Panc1 (cell line): ENCODE results near the gene ZNF45. TPM values are rescaled to one million over a fixed set of nuclear protein-coding genes. Genes with fewer than 3 reads are reported as not detected.

ENCODE experiments used
- ATAC-seq: fragments of 200-7000 bp; cut with Tn5 transposase; 2 replicates; pipeline ENCODE4 v1.9.1; 2020; ENCODE audit warnings: mild to moderate bottlenecking, moderate library complexity
- BruUV-seq: library from RNA; stranded (reverse); fragments of 400-500 nt; replicated peaks from 2 replicates; lab custom pipeline; 2021; lab: Mats Ljungman, UMichigan
- CTCF ChIA-PET: fragments of 300-600 bp; sonication (Branson Sonifier 250); formaldehyde crosslinking; loops from one replicate; lab custom pipeline; 2022; ENCODE audit warnings: antibody characterized with exemption; lab: Charles Lee
- POLR2A ChIA-PET: fragments of 300-600 bp; sonication (Branson Sonifier 250); formaldehyde crosslinking; loops from one replicate; lab custom pipeline; 2022; ENCODE audit warnings: antibody characterized with exemption; lab: Charles Lee
- DNase-seq: peaks from one replicate; pipeline ENCODE4 v3.0.0-alpha.2; 2010; ENCODE audit warnings: low read depth, low spot score
- H3K27ac ChIP-seq: 2 replicates; pipeline ENCODE4 v1.5.1; 2011; ENCODE audit warnings: mild to moderate bottlenecking, low read length, inconsistent platforms
- H3K27me3 ChIP-seq: fragments of 200-500 bp; sonication (Bioruptor generic); 2 replicates; pipeline ENCODE4 v1.6.0; 2014; ENCODE audit warnings: low read length, inconsistent platforms; ENCODE audit not compliant: control insufficient read depth, insufficient read depth
- H3K36me3 ChIP-seq: fragments of 200-500 bp; sonication (Bioruptor generic); 2 replicates; pipeline ENCODE4 v1.5.1; 2014; ENCODE audit warnings: inconsistent platforms, mild to moderate bottlenecking, low read length, moderate library complexity; ENCODE audit not compliant: control insufficient read depth, insufficient read depth
- H3K4me1 ChIP-seq: 2 replicates; pipeline ENCODE4 v1.5.1; 2011; ENCODE audit warnings: inconsistent platforms, mild to moderate bottlenecking, low read length, moderate library complexity; ENCODE audit not compliant: control insufficient read depth, insufficient read depth
- H3K4me3 ChIP-seq, 2 experiments: 2 replicates each; pipeline ENCODE4 v1.5.1; 2011 to 2012; ENCODE audit warnings: low read depth in 2 of 2, low read length in 2 of 2, mild to moderate bottlenecking in 2 of 2, inconsistent platforms in 1 of 2, moderate library complexity in 1 of 2
- H3K9me3 ChIP-seq: fragments of 200-500 bp; sonication (Bioruptor generic); 2 replicates; pipeline ENCODE4 v1.5.1; 2014; ENCODE audit warnings: low read depth, mild to moderate bottlenecking, inconsistent platforms, low read length, moderate library complexity; ENCODE audit not compliant: control insufficient read depth, insufficient read depth
- POLR2AphosphoS5 ChIP-seq: IDR thresholded peaks from 2 replicates; pipeline ENCODE4 v1.6.1; 2012; ENCODE audit warnings: mild to moderate bottlenecking, low read depth, low read length, moderate library complexity
- REST ChIP-seq, 2 experiments: IDR thresholded peaks; 2 replicates each; pipeline ENCODE4 v1.6.1; 2011 to 2012; ENCODE audit warnings: low read depth in 2 of 2, control low read depth in 1 of 2, low read length in 1 of 2, mild to moderate bottlenecking in 1 of 2, moderate library complexity in 1 of 2; ENCODE audit not compliant: insufficient read depth in 1 of 2
- SIN3A ChIP-seq: IDR thresholded peaks from 2 replicates; pipeline ENCODE4 v1.6.1; 2012; ENCODE audit warnings: low read depth, mild to moderate bottlenecking, low read length, moderate library complexity, borderline replicate concordance; ENCODE audit not compliant: insufficient read depth
- TCF7L2 ChIP-seq: IDR thresholded peaks from 2 replicates; pipeline ENCODE4 v1.6.1; 2011; ENCODE audit warnings: mild to moderate bottlenecking, low read depth, low read length, inconsistent platforms
- in situ Hi-C: cut with HindIII; loops from 2 replicates; pipeline ENCODE4 v1.10.0; 2016; ENCODE audit warnings: low sequenced_read_pairs, low pct_unique_long_range_greater_than_20kb
- intact Hi-C: fragments of 100-400 bp; cut with micrococcal nuclease; formaldehyde crosslinking; loops from one replicate; pipeline ENCODE4 v1.10.0; 2022; ENCODE audit not compliant: unreplicated experiment
- total RNA-seq: library from RNA; stranded (reverse); gene quantifications from one replicate; pipeline ENCODE4 v1.2.1, GENCODE V29; 2021; ENCODE audit not compliant: unreplicated experiment
- TF ChIP-seq, protein P1 (sequence below): fragments of 450-650 bp; IDR thresholded peaks from 2 replicates; pipeline ENCODE4 v1.5.1; 2017; ENCODE audit warnings: mild to moderate bottlenecking

The ZNF45 gene
- total RNA-seq, 1 experiment from 2014 or later: 10.7 TPM

GRCh38 chr19:43895727-43896308, 39.3 kb downstream of the ZNF45 start:
- CTCF ChIA-PET: no interaction called here
- H3K9me3 ChIP-seq: peaks cover 4% of the 10 kb centered on the region; the same call in 1 of the 2 replicates

GRCh38 chr19:43883864-43884263, 51.2 kb downstream of the ZNF45 start, which contains the start of gene ZNF404:
Gene ZNF404, minus strand, starts transcription at chr19:43883964.
- BruUV-seq: no TSS peak
- ChIA-PET CTCF (no interaction called here), POLR2A (no interaction called here)
- ATAC-seq (no peak), DNase-seq (no peak)
- Histone ChIP-seq H3K4me1 (no peaks in the 10 kb centered on the region), H3K9me3 (peaks cover 13% of the 10 kb centered on the region; the same call in 1 of the 2 replicates), H3K36me3 (no peaks in the 10 kb centered on the region), H3K27me3 (no peaks in the 10 kb centered on the region), H3K27ac (no peak within 1 kb of the TSS), H3K4me3 (no peak within 1 kb of the TSS)
- TF ChIP-seq, protein P1, sequence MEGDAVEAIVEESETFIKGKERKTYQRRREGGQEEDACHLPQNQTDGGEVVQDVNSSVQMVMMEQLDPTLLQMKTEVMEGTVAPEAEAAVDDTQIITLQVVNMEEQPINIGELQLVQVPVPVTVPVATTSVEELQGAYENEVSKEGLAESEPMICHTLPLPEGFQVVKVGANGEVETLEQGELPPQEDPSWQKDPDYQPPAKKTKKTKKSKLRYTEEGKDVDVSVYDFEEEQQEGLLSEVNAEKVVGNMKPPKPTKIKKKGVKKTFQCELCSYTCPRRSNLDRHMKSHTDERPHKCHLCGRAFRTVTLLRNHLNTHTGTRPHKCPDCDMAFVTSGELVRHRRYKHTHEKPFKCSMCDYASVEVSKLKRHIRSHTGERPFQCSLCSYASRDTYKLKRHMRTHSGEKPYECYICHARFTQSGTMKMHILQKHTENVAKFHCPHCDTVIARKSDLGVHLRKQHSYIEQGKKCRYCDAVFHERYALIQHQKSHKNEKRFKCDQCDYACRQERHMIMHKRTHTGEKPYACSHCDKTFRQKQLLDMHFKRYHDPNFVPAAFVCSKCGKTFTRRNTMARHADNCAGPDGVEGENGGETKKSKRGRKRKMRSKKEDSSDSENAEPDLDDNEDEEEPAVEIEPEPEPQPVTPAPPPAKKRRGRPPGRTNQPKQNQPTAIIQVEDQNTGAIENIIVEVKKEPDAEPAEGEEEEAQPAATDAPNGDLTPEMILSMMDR: no peak
- TF ChIP-seq TCF7L2 (no peak), REST (IDR thresholded peaks at IDR 0.05; ENCODE audit: insufficient read depth in 1 of 2, low read depth in 2 of 2, low read length in 1 of 2) (no peak), SIN3A (no peak), POLR2AphosphoS5 (no peak)
- intact Hi-C loops (no loop called here), in situ Hi-C loops (no loop called here)

More at GRCh38 chr19:43895727-43896308, 39.3 kb downstream of the ZNF45 start:
- BruUV-seq: no TSS peak
- POLR2A ChIA-PET: no interaction called here
- no peak for DNase-seq
- Histone ChIP-seq H3K27me3 (no peaks in the 10 kb centered on the region), H3K36me3 (no peaks in the 10 kb centered on the region), H3K27ac (no peak overlapping the region), H3K4me1 (no peaks in the 10 kb centered on the region), H3K4me3 (no peak overlapping the region)
- no peak for ATAC-seq
- in situ Hi-C loops (no loop called here), intact Hi-C loops (no loop called here)
- no peak for TF ChIP-seq SIN3A
- TF ChIP-seq TCF7L2: no peak
- TF ChIP-seq POLR2AphosphoS5: no peak
- no peak for TF ChIP-seq REST (IDR thresholded peaks at IDR 0.05; ENCODE audit: insufficient read depth in 1 of 2, low read depth in 2 of 2, low read length in 1 of 2)
